Caco-2 (cell line): ENCODE results near the gene SOD3. TPM values are rescaled to one million over a fixed set of nuclear protein-coding genes. Genes with fewer than 3 reads are reported as not detected.

ENCODE experiments used
- BruUV-seq: library from RNA; stranded (reverse); fragments of 400-500 nt; replicated peaks from 2 replicates; lab custom pipeline; 2021; lab: Mats Ljungman, UMichigan
- CTCF ChIA-PET: fragments of 300-600 bp; sonication (Branson Sonifier 250); formaldehyde crosslinking; loops from one replicate; lab custom pipeline; 2022; ENCODE audit warnings: antibody characterized with exemption; lab: Charles Lee
- POLR2A ChIA-PET: fragments of 300-600 bp; sonication (Branson Sonifier 250); formaldehyde crosslinking; loops from one replicate; lab custom pipeline; 2022; ENCODE audit warnings: antibody characterized with exemption; lab: Charles Lee
- DNase-seq, 2 experiments: peaks; one replicate each; pipeline versions ENCODE4 v3.0.0 to v3.0.0-alpha.2; 2020 to 2022
- H3K27me3 ChIP-seq: replicated peaks from 2 replicates; pipeline ENCODE4 v1.6.0; 2011; ENCODE audit warnings: low read length; ENCODE audit not compliant: control insufficient read depth, insufficient read depth
- H3K36me3 ChIP-seq: 2 replicates; pipeline ENCODE4 v1.5.1; 2011; ENCODE audit warnings: low read length; ENCODE audit not compliant: control insufficient read depth, insufficient read depth
- H3K4me1 ChIP-seq: fragments of 250-450 bp; sonication (Bioruptor Pico); 2 replicates; pipeline ENCODE4 v1.5.1; 2020; ENCODE audit warnings: mild to moderate bottlenecking
- H3K4me3 ChIP-seq: 2 replicates; pipeline ENCODE4 v1.5.1; 2011; ENCODE audit warnings: low read depth, mild to moderate bottlenecking, control low read depth, low read length
- H3K9me3 ChIP-seq: fragments of 250-450 bp; sonication (Bioruptor Pico); 2 replicates; pipeline ENCODE4 v1.5.1; 2020; ENCODE audit warnings: mild to moderate bottlenecking, moderate library complexity
- H3K27ac Mint-ChIP-seq: one replicate; pipeline ENCODE4 v1.8.0; 2022; ENCODE audit warnings: mixed read lengths; ENCODE audit not compliant: unreplicated experiment
- H3K27me3 Mint-ChIP-seq: one replicate; pipeline ENCODE4 v1.8.0; 2022; ENCODE audit warnings: mixed read lengths; ENCODE audit not compliant: insufficient read depth, unreplicated experiment
- H3K36me3 Mint-ChIP-seq: one replicate; pipeline ENCODE4 v1.8.0; 2022; ENCODE audit warnings: mild to moderate bottlenecking, mixed read lengths; ENCODE audit not compliant: insufficient read depth, unreplicated experiment
- H3K4me1 Mint-ChIP-seq: one replicate; pipeline ENCODE4 v1.8.0; 2022; ENCODE audit warnings: low read depth, mixed read lengths; ENCODE audit not compliant: unreplicated experiment
- H3K4me3 Mint-ChIP-seq: one replicate; pipeline ENCODE4 v1.8.0; 2022; ENCODE audit warnings: mild to moderate bottlenecking, moderate library complexity, mixed read lengths; ENCODE audit not compliant: unreplicated experiment
- H3K9me3 Mint-ChIP-seq: one replicate; pipeline ENCODE4 v1.8.0; 2022; ENCODE audit warnings: mixed read lengths; ENCODE audit not compliant: unreplicated experiment
- CTCF ChIP-seq, 2 experiments: fragments of 200-600 bp in 1 of 2; IDR thresholded peaks; 1 replicate in 1 of 2; 2 replicates in 1 of 2; pipeline versions ENCODE4 v1.5.1 to v1.8.0; 2011 to 2022; ENCODE audit warnings: antibody characterized with exemption in 1 of 2, control low read depth in 1 of 2, inconsistent platforms in 1 of 2, low read depth in 1 of 2, low read length in 1 of 2, mild to moderate bottlenecking in 1 of 2, moderate library complexity in 1 of 2; ENCODE audit not compliant: insufficient read depth in 1 of 2, severe bottlenecking in 1 of 2, unreplicated experiment in 1 of 2
- intact Hi-C: fragments of 100-400 bp; cut with micrococcal nuclease; formaldehyde crosslinking; loops from one replicate; pipeline ENCODE4 v1.10.0; 2022; ENCODE audit not compliant: unreplicated experiment
- total RNA-seq: library from RNA; stranded (reverse); gene quantifications from 2 replicates; pipeline ENCODE4 v1.2.3, GENCODE V29; 2022

Gene SOD3
- total RNA-seq, 1 experiment from 2014 or later: 6.6 TPM

- POLR2A ChIA-PET: no interaction called here
- H3K36me3 Mint-ChIP-seq: no peaks in the 10 kb centered on the region
Measured at GRCh38 chr4:24845902-24846301, 50.5 kb downstream of the SOD3 start.

GRCh38 chr4:24846716-24847115 lies 51.3 kb downstream of the SOD3 start:
- DNase-seq: no peak
- Mint-ChIP-seq H3K27ac (no peak overlapping the region), H3K4me3 (no peak overlapping the region), H3K4me1 (no peaks in the 10 kb centered on the region), H3K27me3 (peaks cover 6% of the 10 kb centered on the region), H3K9me3 (no peaks in the 10 kb centered on the region), H3K36me3 (no peaks in the 10 kb centered on the region)
- H3K36me3 ChIP-seq: no peaks in the 10 kb centered on the region
- H3K27me3 ChIP-seq: no peaks in the 10 kb centered on the region
- no peaks in the 10 kb centered on the region for H3K4me1 ChIP-seq
- ChIA-PET POLR2A (no interaction called here), CTCF (no interaction called here)
- H3K9me3 ChIP-seq: no peaks in the 10 kb centered on the region
- intact Hi-C loops: no loop called here
- TF ChIP-seq CTCF (IDR thresholded peaks at IDR 0.05; ENCODE audit: insufficient read depth in 1 of 2, low read depth in 1 of 2, low read length in 1 of 2, severe bottlenecking in 1 of 2, unreplicated experiment in 1 of 2): no peak
- H3K4me3 ChIP-seq: no peak overlapping the region
- BruUV-seq: no TSS peak

More at GRCh38 chr4:24845902-24846301, 50.5 kb downstream of the SOD3 start:
- no peaks in the 10 kb centered on the region for H3K4me1 ChIP-seq
- Mint-ChIP-seq H3K4me1 (no peaks in the 10 kb centered on the region), H3K4me3 (no peak overlapping the region), H3K27me3 (peaks cover 6% of the 10 kb centered on the region), H3K9me3 (no peaks in the 10 kb centered on the region), H3K27ac (no peak overlapping the region)
- no peaks in the 10 kb centered on the region; the same call in 1 of the 2 replicates for H3K9me3 ChIP-seq
- H3K27me3 ChIP-seq: no peaks in the 10 kb centered on the region
- TF ChIP-seq CTCF (IDR thresholded peaks at IDR 0.05; ENCODE audit: insufficient read depth in 1 of 2, low read depth in 1 of 2, low read length in 1 of 2, severe bottlenecking in 1 of 2, unreplicated experiment in 1 of 2): no peak
- intact Hi-C loops: no loop called here
- no peak for DNase-seq
- CTCF ChIA-PET: no interaction called here
- H3K36me3 ChIP-seq: no peaks in the 10 kb centered on the region
- BruUV-seq: no TSS peak
- H3K4me3 ChIP-seq: no peak overlapping the region

GRCh38 chr4:24849351-24849750 lies 54.0 kb downstream of the SOD3 start:
- Mint-ChIP-seq H3K4me1 (no peaks in the 10 kb centered on the region), H3K4me3 (no peak overlapping the region), H3K27ac (no peak overlapping the region), H3K27me3 (peaks cover 19% of the 10 kb centered on the region), H3K9me3 (no peaks in the 10 kb centered on the region), H3K36me3 (no peaks in the 10 kb centered on the region)
- no peaks in the 10 kb centered on the region for H3K4me1 ChIP-seq
- intact Hi-C loops: no loop called here
- CTCF ChIA-PET: no interaction called here
- H3K36me3 ChIP-seq: no peaks in the 10 kb centered on the region
- no peak overlapping the region for H3K4me3 ChIP-seq
- no peaks in the 10 kb centered on the region for H3K9me3 ChIP-seq
- DNase-seq: no peak
- POLR2A ChIA-PET: no interaction called here
- no peaks in the 10 kb centered on the region for H3K27me3 ChIP-seq
- TF ChIP-seq CTCF (IDR thresholded peaks at IDR 0.05; ENCODE audit: insufficient read depth in 1 of 2, low read depth in 1 of 2, low read length in 1 of 2, severe bottlenecking in 1 of 2, unreplicated experiment in 1 of 2): no peak
- BruUV-seq: no TSS peak
